HG03108 (cell line): Measurements from ENCODE around the gene NF2.

Source experiments
- ATAC-seq: cut with Tn5 transposase; IDR thresholded peaks from one replicate; pipeline ENCODE4 v1.9.1; 2021; ENCODE audit warnings: moderate library complexity; ENCODE audit not compliant: unreplicated experiment

NF2 gene

DNA sequence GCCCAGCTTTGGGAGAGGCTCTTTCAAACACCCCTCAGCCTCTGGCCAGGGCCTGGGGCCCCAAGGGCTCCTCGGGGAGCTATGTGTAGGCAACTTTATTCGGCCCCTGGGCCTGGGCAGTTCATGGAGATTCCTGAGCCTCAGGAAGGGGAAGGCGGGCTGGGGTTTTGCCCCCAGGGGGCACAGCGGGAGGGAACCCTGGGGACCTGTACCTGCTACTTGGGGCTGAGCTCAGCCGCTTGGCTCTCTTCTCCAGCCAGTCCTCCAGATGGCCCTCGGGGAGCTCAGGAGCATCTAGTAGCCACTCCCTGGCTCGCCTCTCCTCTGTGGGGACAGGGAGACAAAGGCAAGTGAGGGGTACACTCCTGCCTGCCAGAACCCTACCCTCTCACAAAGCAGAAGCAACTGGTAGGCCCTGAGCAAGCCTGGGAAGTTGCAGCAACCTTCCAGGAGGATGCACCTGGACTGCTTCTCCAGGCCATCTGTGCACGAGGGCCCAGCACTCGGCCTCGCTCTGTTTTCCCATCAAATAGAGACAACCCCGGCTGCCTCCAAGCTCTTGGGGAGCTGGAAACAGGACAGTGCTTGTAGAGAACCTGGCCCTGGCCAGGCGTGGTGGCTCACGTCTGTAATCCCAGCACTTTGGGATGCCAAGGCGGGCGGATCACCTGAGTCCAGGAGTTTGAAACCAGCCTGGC, 134.8 kb downstream of the NF2 start:
- ATAC-seq, result no peak

DNA sequence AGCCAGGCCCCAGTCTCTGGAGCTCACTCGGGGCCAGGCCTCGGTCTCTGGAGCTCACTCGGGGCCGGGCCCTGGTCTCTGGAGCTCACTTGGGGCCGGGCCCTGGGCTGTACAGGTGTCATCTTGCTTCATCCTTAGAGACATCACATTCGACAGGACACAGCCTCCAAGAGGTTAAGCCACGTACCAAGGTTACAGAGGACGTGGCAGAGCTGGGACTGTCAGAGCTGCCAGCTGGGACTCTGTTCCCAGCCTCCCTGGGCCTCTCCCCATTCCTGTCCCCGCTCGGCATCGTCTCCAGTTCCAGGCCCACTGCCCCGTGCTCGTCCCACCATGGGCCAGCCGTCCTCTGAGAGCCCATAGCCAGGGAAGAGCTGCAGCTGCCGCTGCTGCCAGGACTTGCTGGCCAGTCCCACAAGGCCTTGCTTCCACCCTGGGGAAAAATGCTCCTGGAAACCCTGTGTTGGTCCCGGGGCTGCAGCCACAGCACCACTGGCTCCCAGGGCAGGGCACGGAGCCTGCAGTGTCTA, 136.0 kb downstream of the NF2 start:
- ATAC-seq, result no peak

DNA sequence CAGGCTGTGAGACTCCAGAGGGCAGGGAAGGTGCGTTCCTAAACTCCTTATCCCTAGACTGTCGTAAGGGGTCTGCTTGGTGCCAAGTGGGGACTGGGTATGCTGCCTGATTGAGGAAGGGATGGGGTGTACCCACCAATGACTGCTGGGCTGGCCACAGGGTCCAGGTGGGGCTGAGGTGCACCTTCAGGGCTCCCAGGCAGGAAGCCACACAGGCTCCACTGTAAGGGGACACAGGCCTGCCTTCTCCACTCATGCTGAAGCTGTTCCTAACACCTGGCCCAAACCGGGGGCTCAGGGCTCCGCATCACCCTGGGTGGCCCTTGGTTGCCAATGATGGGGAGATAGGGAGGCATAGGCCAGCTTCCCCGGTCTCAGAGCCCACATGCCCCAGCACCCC, 136.8 kb downstream of the NF2 start:
- ATAC-seq, result no peak

DNA sequence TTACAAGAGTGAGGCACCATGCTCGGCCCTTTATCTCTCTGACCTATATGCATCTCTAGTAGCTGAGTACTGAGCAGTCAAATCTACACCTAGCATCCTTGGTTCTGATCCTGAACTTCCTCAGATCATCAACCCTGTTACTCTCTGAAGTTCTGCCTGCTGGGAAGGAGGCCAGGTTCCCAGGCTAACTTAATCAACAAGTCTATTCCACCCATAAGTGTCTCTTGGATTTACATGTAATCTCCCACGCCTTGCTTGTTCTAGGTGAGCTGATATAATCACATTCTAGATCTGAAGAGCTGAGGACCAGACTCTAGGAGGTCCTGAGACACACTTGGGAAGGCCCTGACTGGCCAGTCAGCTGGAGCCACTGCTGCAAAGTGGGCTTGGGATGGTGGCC, 138.5 kb downstream of the NF2 start:
- ATAC-seq, result no peak

DNA sequence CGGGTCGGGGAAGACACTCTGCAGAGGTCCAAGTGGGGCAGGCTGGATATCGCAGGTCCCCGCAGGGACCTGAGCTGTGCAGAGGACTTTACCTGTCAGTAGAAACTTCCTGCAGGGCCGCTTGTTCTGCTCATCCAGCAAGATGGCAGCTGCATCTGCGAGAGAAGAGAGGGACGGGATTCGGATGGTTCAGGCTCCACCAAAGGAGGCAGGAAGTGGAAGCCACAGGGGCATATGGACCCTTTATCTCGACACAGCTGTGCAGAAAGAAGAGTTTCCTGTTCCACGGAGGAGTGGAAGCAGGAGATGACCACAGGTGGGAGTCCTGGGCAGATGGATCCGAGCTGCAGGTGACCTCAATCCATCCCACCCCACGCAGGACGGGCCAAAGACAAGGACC, 138.9 kb downstream of the NF2 start:
- no peak for ATAC-seq

DNA sequence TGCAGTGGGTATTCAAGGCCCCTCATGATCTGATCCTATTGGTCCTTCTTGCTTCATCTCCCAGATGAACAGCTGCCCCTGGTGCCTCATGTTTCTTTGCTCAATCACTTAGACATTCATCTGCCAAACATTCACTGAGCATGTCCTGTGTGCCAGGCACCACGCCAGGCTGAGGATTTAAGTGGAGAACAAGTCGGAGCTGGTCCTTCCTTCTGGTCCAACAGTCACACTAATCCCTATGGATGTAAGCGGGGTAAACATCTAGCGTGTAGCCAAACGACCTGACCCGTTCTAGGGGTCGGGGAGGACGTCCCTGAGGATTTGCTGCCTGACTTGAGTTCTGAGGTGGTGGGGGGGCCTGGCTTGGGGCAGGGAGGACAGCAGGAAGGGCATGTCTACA, 141.5 kb downstream of the NF2 start:
- no peak for ATAC-seq

DNA sequence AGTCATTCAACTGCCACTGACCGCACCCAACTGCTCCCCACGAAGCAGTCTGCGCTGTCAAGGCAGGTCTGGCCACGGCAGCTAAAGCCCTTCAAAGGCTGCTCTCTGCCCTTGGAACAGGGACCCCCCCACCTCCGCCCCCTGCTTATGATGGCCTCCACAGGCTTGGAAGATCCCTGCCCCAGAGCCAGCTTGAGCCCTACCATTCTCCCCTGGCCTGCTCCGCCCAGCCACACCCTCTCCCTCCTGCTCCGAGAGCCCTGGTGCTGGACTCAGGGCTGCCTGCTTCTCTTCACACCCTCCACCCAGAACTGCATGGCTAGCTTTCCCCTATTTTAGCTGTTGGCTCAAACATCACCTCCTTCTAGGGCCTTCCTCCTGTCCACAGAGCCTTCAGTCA, 144.4 kb downstream of the NF2 start:
- ATAC-seq, result no peak
